Hepatocyte (in vitro differentiated cells): Measurements from ENCODE around the gene SRCIN1. TPM values are rescaled to one million over a fixed set of nuclear protein-coding genes. Genes with fewer than 3 reads are reported as not detected.

Experiments used
- DNase-seq: peaks from one replicate; pipeline ENCODE4 v3.0.0-alpha.2; 2016; ENCODE audit warnings: low spot score
- H2AFZ ChIP-seq: fragments of 200-600 bp; sonication (generic); 2 replicates; pipeline ENCODE4 v1.6.0; 2016; ENCODE audit warnings: antibody characterized with exemption, mild to moderate bottlenecking
- H3K27ac ChIP-seq: fragments of 200-600 bp; sonication (generic); 2 replicates; pipeline ENCODE4 v1.5.1; 2016; ENCODE audit warnings: mild to moderate bottlenecking
- H3K27me3 ChIP-seq: fragments of 200-600 bp; sonication (generic); 2 replicates; pipeline ENCODE4 v1.6.1; 2016
- H3K36me3 ChIP-seq: fragments of 200-600 bp; sonication (generic); replicated peaks from 2 replicates; pipeline ENCODE4 v1.5.1; 2016; ENCODE audit warnings: low read depth; ENCODE audit not compliant: insufficient read depth
- H3K4me1 ChIP-seq: fragments of 200-600 bp; sonication (generic); 2 replicates; pipeline ENCODE4 v1.5.1; 2016; ENCODE audit warnings: mild to moderate bottlenecking, moderate library complexity; ENCODE audit not compliant: insufficient read depth
- H3K4me2 ChIP-seq: fragments of 200-600 bp; sonication (generic); 2 replicates; pipeline ENCODE4 v1.6.0; 2016
- H3K4me3 ChIP-seq: fragments of 200-600 bp; sonication (generic); 2 replicates; pipeline ENCODE4 v1.5.1; 2016; ENCODE audit warnings: mild to moderate bottlenecking
- H3K79me2 ChIP-seq: fragments of 200-600 bp; sonication (generic); 2 replicates; pipeline ENCODE4 v1.6.0; 2017; ENCODE audit warnings: mild to moderate bottlenecking
- H3K9me2 ChIP-seq: fragments of 200-600 bp; sonication (generic); replicated peaks from 2 replicates; pipeline ENCODE4 v1.6.0; 2017; ENCODE audit warnings: mild to moderate bottlenecking; ENCODE audit not compliant: insufficient read depth
- H3K9me3 ChIP-seq: fragments of 200-600 bp; sonication (generic); 2 replicates; pipeline ENCODE4 v1.5.1; 2016; ENCODE audit warnings: low read depth, mild to moderate bottlenecking
- H4K20me1 ChIP-seq: fragments of 200-600 bp; sonication (generic); 2 replicates; pipeline ENCODE4 v1.6.0; 2016; ENCODE audit warnings: mild to moderate bottlenecking; ENCODE audit not compliant: insufficient read depth, poor library complexity, severe bottlenecking
- CTCF ChIP-seq: fragments of 200-600 bp; sonication (generic); IDR thresholded peaks from 2 replicates; pipeline ENCODE4 v1.5.1; 2016; ENCODE audit warnings: antibody characterized with exemption, mild to moderate bottlenecking; ENCODE audit not compliant: poor library complexity
- EZH2 ChIP-seq: fragments of 200-600 bp; sonication (generic); IDR thresholded peaks from 2 replicates; pipeline ENCODE4 v1.6.1; 2016; ENCODE audit warnings: antibody characterized with exemption, mild to moderate bottlenecking, borderline replicate concordance
- EZH2phosphoT487 ChIP-seq: fragments of 200-600 bp; sonication (generic); IDR thresholded peaks from one replicate; pipeline ENCODE4 v1.6.1; 2018; ENCODE audit warnings: antibody characterized with exemption, mild to moderate bottlenecking, low read depth, moderate library complexity; ENCODE audit not compliant: unreplicated experiment, severe bottlenecking
- WGBS: methylation state at CpG from one replicate; pipeline ENCODE4 v1.1.6; 2016; ENCODE audit warnings: low lambda C conversion rate; ENCODE audit errors: missing lambda C conversion rate; 5-methylcytosine and 5-hydroxymethylcytosine counted together
- polyA plus RNA-seq: library from polyadenylated mRNA; unstranded; fragments of >200 nt; fragmentation: Nextera tagmentation; extraction: Ambion mirVana; gene quantifications from 2 replicates; pipeline ENCODE4 v1.2.1, GENCODE V29; 2016
- total RNA-seq: library from RNA; depleted of rRNA; stranded (reverse); fragments of >200 nt; gene quantifications from 2 replicates; pipeline ENCODE4 v1.2.3, GENCODE V29; 2014

The SRCIN1 gene
- total and polyA plus RNA-seq, 2 experiments from 2014 or later, result 0.82 to 0.90 TPM

GRCh38 chr17:38608648-38609047, 2.9 kb upstream of the SRCIN1 start:
- no peak for DNase-seq
- Histone ChIP-seq H3K4me2 (no peak overlapping the region), H3K4me3 (no peak overlapping the region), H3K36me3 (no peaks in the 10 kb centered on the region), H3K27ac (no peak overlapping the region), H3K27me3 (peaks cover 34% of the 10 kb centered on the region), H3K4me1 (peaks cover 5% of the 10 kb centered on the region), H3K79me2 (no peaks in the 10 kb centered on the region), H2AFZ (no peak overlapping the region), H4K20me1 (no peaks in the 10 kb centered on the region), H3K9me2 (no peaks in the 10 kb centered on the region), H3K9me3 (no peaks in the 10 kb centered on the region)
- WGBS, result 80% methylated on average over 4 of the region's 4 CpGs
- TF ChIP-seq EZH2phosphoT487 (no peak), CTCF (no peak), EZH2 (no peak)

- no peaks in the 10 kb centered on the region for H4K20me1 ChIP-seq
- WGBS, result 25% methylated on average over 22 of the region's 30 CpGs
- peak overlapping the region; percentile 99 for H3K4me2 ChIP-seq
- no peak for DNase-seq
- no peaks in the 10 kb centered on the region for H3K79me2 ChIP-seq
- TF ChIP-seq EZH2, result no peak
- TF ChIP-seq CTCF, result no peak
- TF ChIP-seq EZH2phosphoT487, result no peak
- H3K27me3 ChIP-seq, result peaks cover 34% of the 10 kb centered on the region
- no peaks in the 10 kb centered on the region for H3K9me3 ChIP-seq
- no peak overlapping the region for H3K27ac ChIP-seq
- H3K4me1 ChIP-seq, result peaks cover 15% of the 10 kb centered on the region
- no peaks in the 10 kb centered on the region for H3K9me2 ChIP-seq
- H3K36me3 ChIP-seq, result no peaks in the 10 kb centered on the region
- no peak overlapping the region for H3K4me3 ChIP-seq
- H2AFZ ChIP-seq, result peak overlapping the region; percentile 59
Measured at GRCh38 chr17:38606646-38607611, 1.2 kb upstream of the SRCIN1 start.

GRCh38 chr17:38605411-38605840, 326 bp downstream of the SRCIN1 start:
- WGBS, result 0% methylated on average over 19 of the region's 44 CpGs
- DNase-seq, result peak; percentile 41
- Histone ChIP-seq H3K27ac (no peak overlapping the region), H3K79me2 (no peaks in the 10 kb centered on the region), H2AFZ (no peak overlapping the region), H3K4me1 (peaks cover 22% of the 10 kb centered on the region), H3K4me2 (peak overlapping the region; percentile 99), H3K27me3 (peaks cover 34% of the 10 kb centered on the region), H3K4me3 (peak overlapping the region; percentile 33), H3K9me2 (no peaks in the 10 kb centered on the region), H3K36me3 (no peaks in the 10 kb centered on the region), H4K20me1 (no peaks in the 10 kb centered on the region), H3K9me3 (no peaks in the 10 kb centered on the region)
- TF ChIP-seq EZH2, result no peak
- no peak for TF ChIP-seq CTCF
- no peak for TF ChIP-seq EZH2phosphoT487
